Spleen (tissue), 11 donors: Measurements from ENCODE around the gene DDX59. TPM values are rescaled to one million over a fixed set of nuclear protein-coding genes. Genes with fewer than 3 reads are reported as not detected.

Source experiments
- DNase-seq: peaks from one replicate; pipeline ENCODE4 v3.0.0-alpha.2; 2020
- H3K27ac ChIP-seq, 8 donors: fragments of 200-600 bp; sonication (generic) in 7 of 8; 1 replicate in 4 of 8; 2 replicates in 4 of 8; pipeline versions ENCODE4 v1.5.0 to v1.8.0; 2016 to 2021; ENCODE audit warnings: inconsistent platforms in 4 of 8, mild to moderate bottlenecking in 4 of 8, moderate library complexity in 1 of 8
- H3K27me3 ChIP-seq, 7 donors: fragments of 200-600 bp; sonication (generic) in 6 of 7; replicated peaks in 1 of 7; 1 replicate in 4 of 7; 2 replicates in 3 of 7; pipeline versions ENCODE4 v1.5.0 to v1.8.0; 2016 to 2021; ENCODE audit warnings: inconsistent platforms in 3 of 7, mild to moderate bottlenecking in 1 of 7
- H3K36me3 ChIP-seq, 6 donors: fragments of 200-600 bp; sonication (generic) in 5 of 6; 1 replicate in 4 of 6; 2 replicates in 2 of 6; pipeline versions ENCODE4 v1.5.0 to v1.8.0; 2016 to 2021; ENCODE audit warnings: inconsistent platforms in 2 of 6
- H3K4me1 ChIP-seq, 6 donors: fragments of 200-600 bp; sonication (generic) in 5 of 6; 1 replicate in 3 of 6; 2 replicates in 3 of 6; pipeline versions ENCODE4 v1.5.0 to v1.8.0; 2016 to 2021; ENCODE audit warnings: inconsistent platforms in 3 of 6
- H3K4me3 ChIP-seq, 8 donors: fragments of 200-600 bp; sonication (generic) in 7 of 8; 1 replicate in 4 of 8; 2 replicates in 4 of 8; pipeline versions ENCODE4 v1.5.0 to v1.8.0; 2016 to 2021; ENCODE audit warnings: inconsistent platforms in 4 of 8, mild to moderate bottlenecking in 4 of 8, moderate library complexity in 2 of 8
- H3K9me3 ChIP-seq, 8 donors: fragments of 200-600 bp; sonication (generic) in 7 of 8; 1 replicate in 4 of 8; 2 replicates in 4 of 8; pipeline versions ENCODE4 v1.5.0 to v1.8.0; 2016 to 2021; ENCODE audit warnings: inconsistent platforms in 4 of 8
- CTCF ChIP-seq, 11 experiments: fragments of 200-600 bp in 7 of 11; fragments of 450-650 bp in 4 of 11; sonication (generic) in 4 of 11; IDR thresholded peaks in 8 of 11; conservative IDR thresholded peaks in 3 of 11; 1 replicate in 7 of 11; 2 replicates in 4 of 11; pipeline versions ENCODE4 v1.4.0 to v1.8.0; 2016 to 2021; ENCODE audit warnings: antibody characterized with exemption in 11 of 11, inconsistent platforms in 4 of 11, mild to moderate bottlenecking in 1 of 11
- POLR2A ChIP-seq, 3 donors: fragments of 450-650 bp; IDR thresholded peaks; one replicate each; pipeline ENCODE4 v1.5.1; 2017; ENCODE audit warnings: antibody characterized with exemption in 3 of 3, mild to moderate bottlenecking in 1 of 3
- POLR2AphosphoS5 ChIP-seq, 3 donors: sonication (generic); formaldehyde crosslinking; IDR thresholded peaks; one replicate each; pipeline ENCODE4 v1.5.1; 2017; ENCODE audit warnings: antibody characterized with exemption in 3 of 3
- WGBS, 5 donors: extraction: QIAGEN DNeasy Blood & Tissue Kit in 3 of 5; methylation state at CpG; one replicate each; pipeline versions ENCODE4 v1.1.5 to v1.1.7; 2013 to 2018; 5-methylcytosine and 5-hydroxymethylcytosine counted together
- intact Hi-C: fragments of 100-400 bp; cut with DNase I; formaldehyde crosslinking; loops from one replicate; pipeline ENCODE4 v1.15.0; 2023; ENCODE audit warnings: low total_unique reads
- polyA plus RNA-seq, 3 donors: library from polyadenylated mRNA; stranded (reverse); fragments of 200-250 nt; gene quantifications; one replicate each; pipeline ENCODE4 v1.2.1, GENCODE V29; 2013
- total RNA-seq, 7 donors: library from RNA; depleted of rRNA in 3 of 7; stranded (reverse); fragments of >200 nt in 3 of 7; fragmentation: NEBNext Ultra II Directional in 4 of 7; extraction: Animal tissue kit (Norgen Biotek cat#: 25700) in 4 of 7; gene quantifications; one replicate each; pipeline versions ENCODE4 v1.1.0 to v1.2.1, GENCODE V29; 2016 to 2021
- donor health status: healthy with polysubstance abuse.
- donor health status: DM: no; HTN: no; CAD: no; lungs with moderate emphysema.
- donor health status: DM: no; HTN: no; CAD: no.
- donor health status: Bipolar disorder and iron deficiency.
- donor health status: healthy.
- donor health status: DM: no; HTN: no; CAD: no.
- donor health status: DM: yes; HTN: yes; CAD: no.

The DDX59 gene
- total and polyA plus RNA-seq, 10 donors, result 21.4 to 40.2 (median 31.6) TPM

GRCh38 chr1:200626853-200627534, 42.7 kb downstream of the DDX59 start:
- no peaks in the 10 kb centered on the region for H3K36me3 ChIP-seq
- H3K9me3 ChIP-seq, result no peaks in the 10 kb centered on the region
- peak overlapping the region in 3 of 8 donors; percentile 41 to 54 (median 42) for H3K27ac ChIP-seq
- intact Hi-C loops, result loop anchor here (10.0 kb wide), 1 partner anchor 48 kb away; no protein-coding TSS in a partner anchor
- no peaks in the 10 kb centered on the region for H3K27me3 ChIP-seq
- 61 to 77% (median 75%) methylated on average over 5 of the region's 5 CpGs for WGBS, 5 donors
- TF ChIP-seq POLR2AphosphoS5 (IDR thresholded peaks at IDR 0.05) (no peak), CTCF (IDR thresholded peaks at IDR 0.05 in 8 of 11, conservative IDR thresholded peaks at IDR 0.05 in 3 of 11) (no peak)
- H3K4me1 ChIP-seq, result peaks cover 11 to 59% (median 35%) of the 10 kb centered on the region in 6 donors
- no peak overlapping the region for H3K4me3 ChIP-seq
- no peak for DNase-seq

- no peaks in the 10 kb centered on the region for H3K27me3 ChIP-seq
- no peak for TF ChIP-seq POLR2A (IDR thresholded peaks at IDR 0.05)
- DNase-seq, result no peak
- peak overlapping the region in 6 of 8 donors; percentile 37 to 77 (median 60) for H3K27ac ChIP-seq
- intact Hi-C loops, result loop anchor here (10.0 kb wide), 1 partner anchor 49 kb away; no protein-coding TSS in a partner anchor
- peaks cover 15 to 72% (median 47%) of the 10 kb centered on the region in 6 donors for H3K4me1 ChIP-seq
- no peak overlapping the region for H3K4me3 ChIP-seq
- H3K36me3 ChIP-seq, result no peaks in the 10 kb centered on the region
- no peaks in the 10 kb centered on the region for H3K9me3 ChIP-seq
- 9 to 19% (median 13%) methylated on average over 1 of the region's 1 CpG for WGBS, 5 donors
Observed at GRCh38 chr1:200625381-200625824, 44.3 kb downstream of the DDX59 start.

GRCh38 chr1:200624679-200625335, 44.9 kb downstream of the DDX59 start:
- no peaks in the 10 kb centered on the region for H3K36me3 ChIP-seq
- WGBS, 5 donors, result 55 to 85% (median 76%) methylated on average over 2 of the region's 2 CpGs
- H3K27me3 ChIP-seq, result no peaks in the 10 kb centered on the region
- TF ChIP-seq CTCF (IDR thresholded peaks at IDR 0.05 in 8 of 11, conservative IDR thresholded peaks at IDR 0.05 in 3 of 11), result no peak
- no peak for TF ChIP-seq POLR2AphosphoS5 (IDR thresholded peaks at IDR 0.05)
- TF ChIP-seq POLR2A (IDR thresholded peaks at IDR 0.05), result no peak
- H3K4me3 ChIP-seq, result no peak overlapping the region
- no peaks in the 10 kb centered on the region for H3K9me3 ChIP-seq
- peaks cover 15 to 78% (median 53%) of the 10 kb centered on the region in 6 donors for H3K4me1 ChIP-seq
- H3K27ac ChIP-seq, result peak overlapping the region in 7 of 8 donors; percentile 11 to 77 (median 59)
- no peak for DNase-seq
- intact Hi-C loops, result loop anchor here (10.0 kb wide), 1 partner anchor 50 kb away; no protein-coding TSS in a partner anchor

GRCh38 chr1:200620273-200621131, 49.2 kb downstream of the DDX59 start, which contains the start of gene KIF14:
KIF14 (minus strand) TSS chr1:200620751; CDS start chr1:200618723, 2,028 bp downstream.
- H3K4me3 ChIP-seq, result peak within 1 kb of the TSS; percentile 45 to 90 (median 62)
- 1% methylated on average over 53 to 59 of the region's 59 CpGs for whole genome bisulfite sequencing, 5 donors
- intact Hi-C loops, result loop anchor here (10.0 kb wide), 1 partner anchor 54 kb away; no protein-coding TSS in a partner anchor
- H3K36me3 ChIP-seq, result no peaks in the 10 kb centered on the region
- DNase-seq, result peak; percentile 98
- H3K27ac ChIP-seq, result peak within 1 kb of the TSS; percentile 36 to 87 (median 81)
- no peaks in the 10 kb centered on the region for H3K27me3 ChIP-seq
- H3K9me3 ChIP-seq, result no peaks in the 10 kb centered on the region
- H3K4me1 ChIP-seq, result peaks cover 11 to 53% (median 35%) of the 10 kb centered on the region in 6 donors
- peak in 1 of 11 experiments; percentile 17 for TF ChIP-seq CTCF (IDR thresholded peaks at IDR 0.05 in 8 of 11, conservative IDR thresholded peaks at IDR 0.05 in 3 of 11)
- TF ChIP-seq POLR2A (IDR thresholded peaks at IDR 0.05), result no peak
- TF ChIP-seq POLR2AphosphoS5 (IDR thresholded peaks at IDR 0.05), result peak; percentile 72 to 89 (median 83)
